Adrenal gland (tissue), 12 donors: ENCODE data around the gene SHC1. TPM values are rescaled to one million over a fixed set of nuclear protein-coding genes. Genes with fewer than 3 reads are reported as not detected.

Experiments
- DNase-seq, 7 donors: peaks; one replicate each; pipeline ENCODE4 v3.0.0-alpha.2; 2019 to 2020
- H3K27ac ChIP-seq, 5 donors: fragments of 200-600 bp; sonication (generic) in 4 of 5; 1 replicate in 3 of 5; 2 replicates in 2 of 5; pipeline versions ENCODE4 v1.5.1 to v1.8.0; 2016 to 2020; ENCODE audit warnings: mild to moderate bottlenecking in 1 of 5
- H3K27me3 ChIP-seq: fragments of 200-600 bp; 2 replicates; pipeline ENCODE4 v1.8.0; 2021
- H3K36me3 ChIP-seq, 2 donors: fragments of 200-600 bp; replicated peaks in 1 of 2; 1 replicate in 1 of 2; 2 replicates in 1 of 2; pipeline versions ENCODE4 v1.5.1 to v1.8.0; 2018 to 2022
- H3K4me1 ChIP-seq, 2 donors: fragments of 200-600 bp; replicated peaks in 1 of 2; 1 replicate in 1 of 2; 2 replicates in 1 of 2; pipeline versions ENCODE4 v1.5.1 to v1.8.0; 2018 to 2021
- H3K4me3 ChIP-seq, 4 donors: fragments of 200-600 bp; sonication (generic) in 3 of 4; one replicate each; pipeline ENCODE4 v1.5.1; 2016 to 2018
- H3K9me3 ChIP-seq, 3 donors: fragments of 200-600 bp; sonication (generic) in 1 of 3; replicated peaks in 1 of 3; 1 replicate in 2 of 3; 2 replicates in 1 of 3; pipeline versions ENCODE4 v1.5.1 to v1.8.0; 2016 to 2021
- CTCF ChIP-seq, 6 experiments: fragments of 450-650 bp in 4 of 6; fragments of 200-600 bp in 2 of 6; sonication (generic) in 1 of 6; IDR thresholded peaks; 1 replicate in 5 of 6; 2 replicates in 1 of 6; pipeline versions ENCODE4 v1.5.1 to v1.8.0; 2016 to 2021; ENCODE audit warnings: antibody characterized with exemption in 6 of 6, mild to moderate bottlenecking in 2 of 6, moderate library complexity in 1 of 6
- POLR2A ChIP-seq, 2 donors: fragments of 450-650 bp; IDR thresholded peaks; one replicate each; pipeline ENCODE4 v1.6.1; 2017; ENCODE audit warnings: antibody characterized with exemption in 2 of 2, mild to moderate bottlenecking in 2 of 2, moderate library complexity in 1 of 2
- WGBS, 4 donors: extraction: QIAGEN DNeasy Blood & Tissue Kit in 2 of 4; methylation state at CpG; one replicate each; pipeline versions ENCODE4 v1.1.5 to v1.1.7; 2013 to 2017; 5-methylcytosine and 5-hydroxymethylcytosine counted together
- intact Hi-C, 2 donors: fragments of 100-400 bp; cut with DNase I; formaldehyde crosslinking; loops; one replicate each; pipeline versions ENCODE4 v1.14.1 to v1.15.0; 2022 to 2023
- microRNA-seq, 3 donors: library from miRNA; unstranded; fragments of <30 nt; microRNA quantifications; one replicate each; pipeline ENCODE4, GENCODE V29; 2017 to 2020
- polyA plus RNA-seq, 3 donors: library from polyadenylated mRNA; stranded (reverse); fragments of 200-250 nt in 2 of 3; fragments of 350-450 nt in 1 of 3; fragmentation: Illumina TruSeq in 1 of 3; extraction: RNeasy Lipid Tissue Mini Kit (QIAGEN cat#74804) in 1 of 3; gene quantifications; one replicate each; pipeline ENCODE4 v1.2.3, GENCODE V29; 2013 to 2014
- small RNA-seq, 2 donors: library from RNA; depleted of rRNA; stranded (forward); fragments of <200 nt; gene quantifications; one replicate each; pipeline ENCODE3, GENCODE V24; 2016
- total RNA-seq, 9 donors: library from RNA; depleted of rRNA in 4 of 9; stranded (reverse); fragments of >200 nt in 4 of 9; fragments of 120-200 nt in 1 of 9; fragmentation: NEBNext Ultra II Directional in 1 of 9; extraction: Animal tissue kit (Norgen Biotek cat#: 25700) in 1 of 9; gene quantifications; one replicate each; pipeline versions ENCODE4 v1.1.0 to v1.2.4, GENCODE V29; 2013 to 2023
- donor health status: healthy with polysubstance abuse.
- donor health status: Bipolar disorder and iron deficiency.
- donor health status: DM: yes; HTN: yes; CAD: no.
- donor health status: DM: no; HTN: no; CAD: no.
- donor health status: DM: no; HTN: no; CAD: no.
- donor health status: DM: yes; HTN: yes; CAD: no.

The SHC1 gene
- total and polyA plus RNA-seq, 12 donors, result 80.3 to 260 (median 146) TPM

- H3K4me3 ChIP-seq, result no peak overlapping the region
- H3K27me3 ChIP-seq, result no peaks in the 10 kb centered on the region
- intact Hi-C loops, result no loop called here
- 89 to 96% (median 90%) methylated on average over 2 to 3 of the region's 3 CpGs for WGBS, 4 donors
- H3K4me1 ChIP-seq, result no peaks in the 10 kb centered on the region
- TF ChIP-seq CTCF (IDR thresholded peaks at IDR 0.05), result no peak
- TF ChIP-seq POLR2A (IDR thresholded peaks at IDR 0.05), result no peak
- H3K36me3 ChIP-seq, result peaks cover 0 to 51% of the 10 kb centered on the region in 2 donors
- DNase-seq, result no peak
- no peak overlapping the region for H3K27ac ChIP-seq
- H3K9me3 ChIP-seq, result no peaks in the 10 kb centered on the region
These were observed 45.0 kb downstream of the SHC1 start for GRCh38 chr1:154925335-154926170.

GRCh38 chr1:154923695-154924094 lies 46.9 kb downstream of the SHC1 start:
- Histone ChIP-seq H3K4me3 (no peak overlapping the region), H3K4me1 (no peaks in the 10 kb centered on the region), H3K27ac (no peak overlapping the region), H3K27me3 (no peaks in the 10 kb centered on the region), H3K9me3 (no peaks in the 10 kb centered on the region), H3K36me3 (peaks cover 0 to 47% of the 10 kb centered on the region in 2 donors)
- no peak for DNase-seq
- intact Hi-C loops, result no loop called here
- 93 to 97% (median 95%) methylated on average over 3 of the region's 3 CpGs for WGBS, 4 donors
- TF ChIP-seq POLR2A (IDR thresholded peaks at IDR 0.05) (no peak), CTCF (IDR thresholded peaks at IDR 0.05) (no peak)

- Histone ChIP-seq H3K4me1 (no peaks in the 10 kb centered on the region), H3K36me3 (no peaks in the 10 kb centered on the region), H3K27me3 (no peaks in the 10 kb centered on the region), H3K4me3 (no peak overlapping the region), H3K9me3 (no peaks in the 10 kb centered on the region), H3K27ac (no peak overlapping the region)
- DNase-seq, result no peak
- intact Hi-C loops, result no loop called here
- WGBS, 4 donors, result 89 to 94% (median 92%) methylated on average over 3 of the region's 3 CpGs
- TF ChIP-seq CTCF (IDR thresholded peaks at IDR 0.05), result no peak
- TF ChIP-seq POLR2A (IDR thresholded peaks at IDR 0.05), result no peak
These were observed 57.3 kb downstream of the SHC1 start for GRCh38 chr1:154913273-154913672.

- Histone ChIP-seq H3K27ac (no peak overlapping the region), H3K9me3 (no peaks in the 10 kb centered on the region), H3K4me3 (no peak overlapping the region), H3K27me3 (no peaks in the 10 kb centered on the region), H3K36me3 (no peaks in the 10 kb centered on the region), H3K4me1 (no peaks in the 10 kb centered on the region)
- intact Hi-C loops, result no loop called here
- no peak for DNase-seq
- TF ChIP-seq CTCF (IDR thresholded peaks at IDR 0.05) (no peak), POLR2A (IDR thresholded peaks at IDR 0.05) (no peak)
- WGBS, 4 donors, result 88 to 100% (median 94%) methylated on average over 2 of the region's 2 CpGs
These were observed 57.8 kb downstream of the SHC1 start for GRCh38 chr1:154912755-154913154.

Small RNA genes lying within 50 kb of the gene (microRNA-seq; reads per million reads assigned to microRNA genes)
- gene MIR4258, result 0 to 0.57 (median 0.45) reads per million in 3 donors

Small RNA genes lying within 50 kb of the gene (small RNA-seq; reads per million reads assigned to genes)
- 0 reads per million in 2 donors for gene MIR4258
- gene RF00017, result 0 reads per million in 2 donors

Other genes starting within 250 kb of the SHC1 start
- gene KCNN3, start 100.5 kb downstream of the SHC1 start, total RNA-seq, result 1 to 10 TPM in 5 of 9 donors, under 1 TPM in 4; 0.17 to 2.3 (median 1.1) TPM
- 1 to 10 TPM in 1 of 3 donors, under 1 TPM in 2; 0.34 to 2.0 (median 0.80) TPM for gene KCNN3, start 100.5 kb downstream of the SHC1 start, polyA plus RNA-seq
- 10 to 100 TPM; 12.6 to 70.0 (median 31.0) TPM for gene PMVK, start 34.0 kb downstream of the SHC1 start, total RNA-seq
- gene PMVK, start 34.0 kb downstream of the SHC1 start, polyA plus RNA-seq, result 10 to 100 TPM; 41.4 to 45.1 (median 42.1) TPM
- 100 to 1,000 TPM; 120 to 342 (median 278) TPM for gene PBXIP1, start 14.6 kb downstream of the SHC1 start, total RNA-seq
- 100 to 1,000 TPM in 2 of 3 donors, 10 to 100 TPM in 1; 97.0 to 184 (median 110) TPM for gene PBXIP1, start 14.6 kb downstream of the SHC1 start, polyA plus RNA-seq
- 10 to 100 TPM; 26.2 to 61.1 (median 42.6) TPM for gene PYGO2, start 9.0 kb downstream of the SHC1 start, total RNA-seq
- gene PYGO2, start 9.0 kb downstream of the SHC1 start, polyA plus RNA-seq, result 10 to 100 TPM; 28.2 to 44.1 (median 29.2) TPM
- 10 to 100 TPM; 23.2 to 87.0 (median 30.3) TPM for gene CKS1B, start 3.9 kb upstream of the SHC1 start, total RNA-seq
- 10 to 100 TPM; 12.4 to 51.0 (median 22.3) TPM for gene CKS1B, start 3.9 kb upstream of the SHC1 start, polyA plus RNA-seq
- 10 to 100 TPM; 21.6 to 43.0 (median 28.7) TPM for gene FLAD1, start 12.6 kb upstream of the SHC1 start, total RNA-seq
- 10 to 100 TPM; 30.7 to 65.5 (median 41.1) TPM for gene FLAD1, start 12.6 kb upstream of the SHC1 start, polyA plus RNA-seq
- gene LENEP, start 22.8 kb upstream of the SHC1 start, total RNA-seq, result under 1 TPM in 1 of 9 donors, not detected in 8; 0.44 TPM
- gene LENEP, start 22.8 kb upstream of the SHC1 start, polyA plus RNA-seq, result not detected
- gene ZBTB7B, start 32.1 kb upstream of the SHC1 start, total RNA-seq, result 100 to 1,000 TPM in 1 of 9 donors, 10 to 100 TPM in 8; 23.3 to 126 (median 78.1) TPM
- gene ZBTB7B, start 32.1 kb upstream of the SHC1 start, polyA plus RNA-seq, result 10 to 100 TPM; 22.4 to 97.3 (median 27.9) TPM
- 1 to 10 TPM in 3 of 9 donors, under 1 TPM in 4, not detected in 2; 0.14 to 2.4 (median 0.90) TPM for gene DCST2, start 63.0 kb upstream of the SHC1 start, total RNA-seq
- 10 to 100 TPM in 1 of 3 donors, 1 to 10 TPM in 1, under 1 TPM in 1; 0.24 to 15.2 (median 8.5) TPM for gene DCST2, start 63.0 kb upstream of the SHC1 start, polyA plus RNA-seq
- not detected for gene DCST1, start 63.1 kb upstream of the SHC1 start, total RNA-seq
- not detected for gene DCST1, start 63.1 kb upstream of the SHC1 start, polyA plus RNA-seq
- 10 to 100 TPM; 11.6 to 84.2 (median 58.3) TPM for gene ADAM15, start 80.6 kb upstream of the SHC1 start, total RNA-seq
- 100 to 1,000 TPM in 2 of 3 donors, 10 to 100 TPM in 1; 16.1 to 269 (median 240) TPM for gene ADAM15, start 80.6 kb upstream of the SHC1 start, polyA plus RNA-seq
- 10 to 100 TPM in 5 of 9 donors, 1 to 10 TPM in 4; 3.5 to 28.7 (median 12.7) TPM for gene EFNA4, start 93.0 kb upstream of the SHC1 start, total RNA-seq
- gene EFNA4, start 93.0 kb upstream of the SHC1 start, polyA plus RNA-seq, result 10 to 100 TPM; 10.0 to 23.5 (median 12.1) TPM
- 1 to 10 TPM; 1.4 to 7.3 (median 2.7) TPM for gene EFNA3, start 108.1 kb upstream of the SHC1 start, total RNA-seq
- gene EFNA3, start 108.1 kb upstream of the SHC1 start, polyA plus RNA-seq, result 1 to 10 TPM; 2.8 to 4.0 (median 3.7) TPM
- gene EFNA1, start 157.1 kb upstream of the SHC1 start, total RNA-seq, result 10 to 100 TPM in 8 of 9 donors, 1 to 10 TPM in 1; 9.9 to 49.7 (median 27.7) TPM
- gene EFNA1, start 157.1 kb upstream of the SHC1 start, polyA plus RNA-seq, result 10 to 100 TPM in 2 of 3 donors, 1 to 10 TPM in 1; 6.6 to 35.9 (median 30.2) TPM
- gene SLC50A1, start 165.1 kb upstream of the SHC1 start, total RNA-seq, result 100 to 1,000 TPM in 2 of 9 donors, 10 to 100 TPM in 7; 31.7 to 112 (median 50.6) TPM
- 100 to 1,000 TPM in 1 of 3 donors, 10 to 100 TPM in 2; 55.2 to 172 (median 61.8) TPM for gene SLC50A1, start 165.1 kb upstream of the SHC1 start, polyA plus RNA-seq
- 100 to 1,000 TPM in 8 of 9 donors, 10 to 100 TPM in 1; 45.4 to 192 (median 159) TPM for gene DPM3, start 169.8 kb upstream of the SHC1 start, total RNA-seq
- 1,000 to 10,000 TPM in 2 of 3 donors, 1 to 10 TPM in 1; 6.8 to 1,427 (median 1,371) TPM for gene DPM3, start 169.8 kb upstream of the SHC1 start, polyA plus RNA-seq
- gene KRTCAP2, start 202.6 kb upstream of the SHC1 start, total RNA-seq, result 100 to 1,000 TPM in 8 of 9 donors, 10 to 100 TPM in 1; 76.1 to 252 (median 154) TPM
- gene KRTCAP2, start 202.6 kb upstream of the SHC1 start, polyA plus RNA-seq, result 100 to 1,000 TPM; 383 to 806 (median 704) TPM
- under 1 TPM in 7 of 9 donors, not detected in 2; 0.19 to 0.96 (median 0.44) TPM for gene TRIM46, start 203.1 kb upstream of the SHC1 start, total RNA-seq
- 1 to 10 TPM in 2 of 3 donors, under 1 TPM in 1; 0.38 to 5.6 (median 1.2) TPM for gene TRIM46, start 203.1 kb upstream of the SHC1 start, polyA plus RNA-seq
- 10 to 100 TPM in 7 of 9 donors, 1 to 10 TPM in 2; 7.1 to 38.6 (median 15.7) TPM for gene THBS3, start 237.2 kb upstream of the SHC1 start, total RNA-seq
- gene THBS3, start 237.2 kb upstream of the SHC1 start, polyA plus RNA-seq, result 100 to 1,000 TPM in 1 of 3 donors, 10 to 100 TPM in 1, 1 to 10 TPM in 1; 9.6 to 147 (median 71.3) TPM
- gene MTX1, start 237.9 kb upstream of the SHC1 start, total RNA-seq, result 10 to 100 TPM; 39.2 to 83.8 (median 45.6) TPM
- 100 to 1,000 TPM in 1 of 3 donors, 10 to 100 TPM in 2; 26.7 to 111 (median 79.8) TPM for gene MTX1, start 237.9 kb upstream of the SHC1 start, polyA plus RNA-seq